IPS-20b (cell line): ENCODE measurements around the gene HPS1.

Experiments used
- H3K27ac ChIP-seq: one replicate; pipeline ENCODE4 v1.5.1; 2013; ENCODE audit warnings: low read length
- H3K27me3 ChIP-seq: 2 replicates; pipeline ENCODE4 v1.6.1; 2013; ENCODE audit warnings: mild to moderate bottlenecking, low read length, inconsistent platforms; ENCODE audit not compliant: insufficient read depth
- H3K36me3 ChIP-seq: 2 replicates; pipeline ENCODE4 v1.6.1; 2013; ENCODE audit warnings: low read depth, mild to moderate bottlenecking, inconsistent platforms, low read length, moderate library complexity; ENCODE audit not compliant: insufficient read depth
- H3K4me1 ChIP-seq: 2 replicates; pipeline ENCODE4 v1.6.1; 2013; ENCODE audit warnings: mild to moderate bottlenecking, control low read depth, inconsistent platforms, low read length, moderate library complexity; ENCODE audit not compliant: insufficient read depth
- H3K4me3 ChIP-seq: 2 replicates; pipeline ENCODE4 v1.5.1; 2013; ENCODE audit warnings: mild to moderate bottlenecking, low read length, inconsistent platforms
- H3K9ac ChIP-seq: 2 replicates; pipeline ENCODE4 v1.6.1; 2013; ENCODE audit warnings: low read depth, mild to moderate bottlenecking, inconsistent platforms, low read length, moderate library complexity
- H3K9me3 ChIP-seq: 2 replicates; pipeline ENCODE4 v1.6.1; 2013; ENCODE audit warnings: mild to moderate bottlenecking, low read depth, low read length, inconsistent platforms; ENCODE audit not compliant: insufficient read depth

Gene HPS1

DNA sequence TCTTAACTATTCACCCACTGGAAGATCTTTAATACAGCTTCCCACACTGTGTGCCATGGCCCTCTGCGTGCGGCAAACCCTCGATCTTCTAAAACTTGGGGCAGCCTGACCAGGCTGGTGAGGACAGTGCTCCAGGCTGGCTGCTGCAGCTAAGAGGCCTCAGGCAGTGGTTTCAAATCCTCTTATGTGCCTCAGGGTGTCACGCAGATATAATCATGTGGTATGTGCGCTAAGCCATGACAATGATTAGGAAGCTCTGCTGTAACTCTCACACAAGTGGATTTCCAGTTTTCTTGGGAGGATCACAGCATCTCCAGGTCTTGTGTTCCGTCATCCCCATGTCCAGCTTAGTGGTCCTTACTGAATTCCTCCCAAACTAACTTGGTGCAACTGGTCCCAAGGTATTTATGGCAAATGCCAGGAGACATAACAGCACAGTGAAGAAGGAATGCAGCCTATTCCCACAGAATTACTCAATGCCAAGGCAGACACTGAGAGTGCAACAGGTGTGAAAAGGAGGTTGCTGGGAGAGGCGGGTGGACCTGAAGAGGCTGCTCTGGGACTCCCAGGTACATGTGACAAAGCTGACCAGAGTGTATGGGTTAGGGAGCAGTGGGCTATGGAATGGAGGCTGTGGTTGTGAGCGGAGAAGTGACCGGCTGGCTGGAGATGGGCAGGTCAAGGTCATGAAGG, 2.3 kb downstream of the HPS1 start:
- peaks cover 56% of the 10 kb centered on the region for H3K36me3 ChIP-seq
- no peak overlapping the region for H3K9ac ChIP-seq

DNA sequence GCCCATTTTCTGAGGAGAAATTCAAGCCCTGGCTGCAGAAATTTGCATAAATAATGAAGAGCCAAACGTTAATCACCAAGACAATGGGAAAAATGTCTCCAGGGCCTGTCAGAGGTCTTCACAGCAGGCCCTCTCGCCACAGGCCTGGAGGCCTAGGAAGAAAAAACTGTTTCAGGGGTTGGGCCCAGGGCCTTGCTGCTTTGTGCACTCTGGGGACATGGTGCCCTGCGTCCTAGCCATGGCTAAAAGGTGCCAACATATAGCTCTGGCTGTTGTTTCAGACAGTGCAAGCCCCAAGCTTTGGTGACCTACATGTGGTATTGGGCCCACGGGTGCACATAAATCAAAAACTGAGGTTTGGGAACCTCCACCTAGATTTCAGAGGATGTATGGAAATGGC, 8.0 kb downstream of the HPS1 start:
- H3K9me3 ChIP-seq = peaks cover 10% of the 10 kb centered on the region
- no peak overlapping the region for H3K27ac ChIP-seq
- H3K4me1 ChIP-seq = no peaks in the 10 kb centered on the region
- H3K27me3 ChIP-seq = no peaks in the 10 kb centered on the region
- H3K36me3 ChIP-seq = peaks cover 71% of the 10 kb centered on the region
- H3K9ac ChIP-seq = no peak overlapping the region
- H3K4me3 ChIP-seq = no peak overlapping the region

More for the DNA sequence above, 2.3 kb downstream of the HPS1 start:
- peaks cover 1% of the 10 kb centered on the region for H3K9me3 ChIP-seq
- no peaks in the 10 kb centered on the region for H3K27me3 ChIP-seq
- H3K4me1 ChIP-seq = no peaks in the 10 kb centered on the region; the same call in none of the 2 replicates
- H3K4me3 ChIP-seq = no peak overlapping the region
- no peak overlapping the region for H3K27ac ChIP-seq

- Histone ChIP-seq H3K4me1 (no peaks in the 10 kb centered on the region), H3K36me3 (peaks cover 72% of the 10 kb centered on the region), H3K9ac (no peak overlapping the region), H3K4me3 (no peak overlapping the region), H3K27ac (no peak overlapping the region), H3K9me3 (peaks cover 20% of the 10 kb centered on the region), H3K27me3 (no peaks in the 10 kb centered on the region)
These were observed 10.0 kb downstream of the HPS1 start for GRCh38 chr10:98436704-98437103.

DNA sequence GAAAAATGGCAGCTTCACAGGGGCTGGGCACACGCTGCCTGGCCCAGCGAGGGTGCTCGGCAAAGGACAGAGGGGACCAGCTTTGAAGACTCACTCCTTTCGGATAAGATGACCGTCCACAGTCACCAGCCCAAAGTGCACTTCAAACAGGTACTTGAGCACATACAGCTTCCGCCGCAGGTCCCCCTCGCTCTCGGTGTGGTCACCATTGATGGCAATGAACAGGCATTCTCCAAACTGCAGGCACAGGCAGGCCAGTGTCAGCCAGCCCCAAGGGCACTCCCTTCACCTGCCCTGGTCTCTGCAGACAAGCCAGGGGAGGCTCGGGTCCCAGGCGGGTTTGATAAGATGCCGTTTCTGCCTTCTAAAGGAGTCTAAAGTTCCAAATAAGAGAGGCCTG, 11.6 kb downstream of the HPS1 start:
- Histone ChIP-seq H3K4me1 (no peaks in the 10 kb centered on the region), H3K9ac (no peak overlapping the region), H3K4me3 (no peak overlapping the region), H3K9me3 (peaks cover 20% of the 10 kb centered on the region), H3K36me3 (peaks cover 73% of the 10 kb centered on the region), H3K27ac (no peak overlapping the region), H3K27me3 (no peaks in the 10 kb centered on the region)

GRCh38 chr10:98433881-98434732, 12.6 kb downstream of the HPS1 start:
- H3K36me3 ChIP-seq = peaks cover 72% of the 10 kb centered on the region
- no peaks in the 10 kb centered on the region for H3K4me1 ChIP-seq
- H3K4me3 ChIP-seq = no peak overlapping the region
- H3K27ac ChIP-seq = no peak overlapping the region
- H3K27me3 ChIP-seq = no peaks in the 10 kb centered on the region
- H3K9ac ChIP-seq = no peak overlapping the region
- H3K9me3 ChIP-seq = peaks cover 15% of the 10 kb centered on the region

- Histone ChIP-seq H3K36me3 (peaks cover 68% of the 10 kb centered on the region), H3K27ac (no peak overlapping the region), H3K4me1 (no peaks in the 10 kb centered on the region), H3K9ac (no peak overlapping the region), H3K4me3 (no peak overlapping the region), H3K9me3 (peaks cover 10% of the 10 kb centered on the region; the same call in 1 of the 2 replicates), H3K27me3 (no peaks in the 10 kb centered on the region)
These were observed 13.4 kb downstream of the HPS1 start for GRCh38 chr10:98433371-98433770.

DNA sequence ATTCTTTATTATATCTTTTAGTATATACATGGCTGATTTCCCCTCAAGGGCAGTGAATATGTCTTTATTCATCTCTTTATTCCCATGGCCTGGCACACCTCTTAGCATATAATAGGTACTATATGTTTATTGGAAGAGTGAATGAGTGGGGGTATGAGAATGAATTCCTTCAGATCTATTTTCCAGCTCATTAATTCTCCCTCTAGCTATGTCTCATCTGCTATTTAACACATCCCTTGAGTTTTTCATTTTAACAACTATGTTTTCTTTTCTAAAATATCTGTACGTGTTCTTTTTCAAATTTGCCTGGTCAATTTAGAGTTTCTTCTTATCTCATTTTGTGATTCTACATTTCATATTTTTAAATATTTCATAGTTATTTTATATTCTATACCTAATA, 14.4 kb downstream of the HPS1 start:
- H3K4me1 ChIP-seq = no peaks in the 10 kb centered on the region
- no peak overlapping the region for H3K4me3 ChIP-seq
- no peak overlapping the region for H3K9ac ChIP-seq
- no peaks in the 10 kb centered on the region for H3K27me3 ChIP-seq
- no peak overlapping the region for H3K27ac ChIP-seq
- H3K9me3 ChIP-seq = peaks cover 10% of the 10 kb centered on the region; the same call in 1 of the 2 replicates
- H3K36me3 ChIP-seq = peaks cover 74% of the 10 kb centered on the region

- H3K9me3 ChIP-seq = peaks cover 10% of the 10 kb centered on the region; the same call in 1 of the 2 replicates
- H3K27me3 ChIP-seq = no peaks in the 10 kb centered on the region
- no peak overlapping the region for H3K9ac ChIP-seq
These were observed 15.7 kb downstream of the HPS1 start for GRCh38 chr10:98431016-98431415.

DNA sequence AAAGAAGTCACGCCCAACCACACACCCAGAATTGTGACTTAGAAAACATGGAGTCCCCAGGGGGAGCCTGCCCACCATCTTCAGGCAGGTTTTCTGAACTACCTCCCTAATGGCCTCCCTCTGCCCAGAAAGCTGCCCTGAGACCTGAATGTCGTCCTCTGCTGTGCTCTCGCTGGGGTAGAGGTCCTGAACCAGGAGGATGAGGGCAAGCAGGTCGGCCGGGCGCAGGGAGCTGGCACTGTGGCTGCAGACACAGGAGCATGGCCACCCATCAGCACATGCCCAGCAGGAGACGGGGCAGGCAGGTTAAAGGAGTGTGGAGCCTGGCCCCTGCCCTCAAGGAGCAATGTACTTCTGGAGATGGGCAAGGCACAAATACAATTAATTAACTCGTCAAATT, 16.3 kb downstream of the HPS1 start:
- no peak overlapping the region for H3K9ac ChIP-seq
- no peaks in the 10 kb centered on the region for H3K27me3 ChIP-seq
- peaks cover 67% of the 10 kb centered on the region for H3K36me3 ChIP-seq
- H3K4me1 ChIP-seq = no peaks in the 10 kb centered on the region
- H3K27ac ChIP-seq = no peak overlapping the region
- H3K9me3 ChIP-seq = peaks cover 10% of the 10 kb centered on the region; the same call in 1 of the 2 replicates
- no peak overlapping the region for H3K4me3 ChIP-seq

More at GRCh38 chr10:98431016-98431415, 15.7 kb downstream of the HPS1 start:
- no peaks in the 10 kb centered on the region for H3K4me1 ChIP-seq
- no peak overlapping the region for H3K27ac ChIP-seq
- no peak overlapping the region for H3K4me3 ChIP-seq
- H3K36me3 ChIP-seq = peaks cover 73% of the 10 kb centered on the region

DNA sequence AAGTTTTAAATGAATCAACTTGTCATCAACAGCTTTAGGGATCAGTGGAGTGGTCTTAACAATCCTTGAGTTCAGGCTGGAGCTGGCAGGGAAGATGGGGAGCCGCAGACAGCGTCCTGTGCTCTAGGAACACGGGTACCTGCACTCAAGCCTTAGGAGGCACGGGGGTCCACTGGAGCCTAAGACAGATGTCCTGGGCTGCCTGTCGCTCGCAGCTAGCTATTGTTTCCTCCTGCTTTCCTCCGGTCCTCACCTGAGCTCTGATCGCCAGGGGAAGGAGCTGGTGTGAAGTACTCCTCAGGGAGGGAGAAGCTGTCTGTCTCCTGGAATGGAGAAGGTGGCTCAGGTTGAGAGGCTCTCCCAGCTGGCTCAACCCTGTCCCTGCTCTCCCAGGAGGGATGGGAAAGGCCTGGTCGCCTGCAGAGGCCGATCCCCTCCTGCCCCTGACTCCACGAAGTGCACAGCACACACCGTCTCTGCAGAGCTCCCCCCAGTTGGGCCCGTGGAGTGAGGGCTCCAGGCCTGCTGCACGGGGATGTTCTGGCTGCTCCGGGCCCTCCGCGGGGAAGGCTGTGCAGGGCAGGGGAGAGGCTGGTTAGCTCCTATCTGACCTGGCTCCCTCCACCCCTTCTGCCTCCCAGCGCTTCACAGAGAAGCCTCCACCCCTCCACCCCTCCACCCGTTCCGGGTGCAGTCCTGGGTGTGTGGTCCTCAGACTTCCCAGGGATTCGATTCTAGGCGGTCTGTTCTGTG, 17.2 kb downstream of the HPS1 start:
- Histone ChIP-seq H3K9ac (no peak overlapping the region), H3K9me3 (peaks cover 10% of the 10 kb centered on the region; the same call in 1 of the 2 replicates), H3K27me3 (no peaks in the 10 kb centered on the region), H3K4me3 (no peak overlapping the region), H3K27ac (no peak overlapping the region), H3K4me1 (no peaks in the 10 kb centered on the region), H3K36me3 (peaks cover 57% of the 10 kb centered on the region)

DNA sequence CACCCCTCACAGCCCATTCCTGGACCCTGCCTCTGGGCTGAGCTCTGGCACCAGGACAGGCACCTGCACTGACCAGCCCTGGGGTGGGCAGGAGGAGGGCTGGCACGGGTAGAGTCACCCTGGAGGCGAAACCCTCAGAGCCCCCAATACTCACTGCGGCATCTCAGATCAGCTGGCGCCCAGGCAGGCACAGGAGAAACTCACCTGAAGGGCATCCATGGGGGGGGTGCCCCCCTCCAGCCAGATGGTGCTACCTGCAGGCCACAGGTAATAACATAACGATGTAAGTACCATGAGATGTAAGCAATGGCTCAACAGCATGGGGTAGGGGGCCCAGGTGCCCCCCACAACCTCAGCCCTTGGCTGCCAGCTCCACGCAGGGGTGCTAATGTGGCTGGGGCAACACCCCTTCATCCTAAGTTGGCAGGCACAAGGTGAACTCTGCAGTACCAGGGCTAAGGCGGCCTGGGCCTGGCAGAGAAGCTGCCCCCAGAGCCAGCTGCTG, 19.7 kb downstream of the HPS1 start:
- Histone ChIP-seq H3K4me1 (no peaks in the 10 kb centered on the region), H3K27me3 (no peaks in the 10 kb centered on the region), H3K9me3 (peaks cover 3% of the 10 kb centered on the region; the same call in 1 of the 2 replicates), H3K36me3 (peaks cover 35% of the 10 kb centered on the region), H3K9ac (no peak overlapping the region), H3K27ac (no peak overlapping the region), H3K4me3 (no peak overlapping the region)
